GM12878 (cell line): ENCODE results near the gene CD72. TPM values are rescaled to one million over a fixed set of nuclear protein-coding genes. Genes with fewer than 3 reads are reported as not detected.

Experiments
- BHLHE40 ChIP-seq, 2 experiments: fragments of 450-650 bp in 1 of 2; IDR thresholded peaks; 2 replicates each; pipeline ENCODE4 v1.6.1; 2011 to 2017; ENCODE audit warnings: low read depth in 2 of 2, borderline replicate concordance in 1 of 2, improper control_type of control experiment in 1 of 2, low read length in 1 of 2, mild to moderate bottlenecking in 1 of 2
- CBFB ChIP-seq: IDR thresholded peaks from 2 replicates; pipeline ENCODE4 v1.6.1; 2016; ENCODE audit warnings: antibody characterized with exemption, low read depth
- CREM ChIP-seq: IDR thresholded peaks from 2 replicates; pipeline ENCODE4 v1.6.1; 2014; ENCODE audit warnings: antibody characterized with exemption, low read depth
- E4F1 ChIP-seq: fragments of 450-650 bp; IDR thresholded peaks from 2 replicates; pipeline ENCODE4 v1.6.1; 2018; ENCODE audit warnings: borderline replicate concordance, mild to moderate bottlenecking; ENCODE audit not compliant: partially characterized antibody
- ELK1 ChIP-seq: IDR thresholded peaks from 2 replicates; pipeline ENCODE4 v1.6.1; 2012; ENCODE audit warnings: low read depth, low read length, improper control_type of control experiment
- FOS ChIP-seq: IDR thresholded peaks from 3 replicates; pipeline ENCODE4 v1.6.1; 2011; ENCODE audit warnings: borderline replicate concordance; ENCODE audit not compliant: insufficient read length; ENCODE audit errors: extremely low read depth
- FOXK2 ChIP-seq: fragments of 450-650 bp; IDR thresholded peaks from 2 replicates; pipeline ENCODE4 v1.6.1; 2017; ENCODE audit warnings: mild to moderate bottlenecking, moderate library complexity
- GABPA ChIP-seq: IDR thresholded peaks from 2 replicates; pipeline ENCODE4 v1.6.1; 2014; ENCODE audit warnings: antibody characterized with exemption, low read depth, mild to moderate bottlenecking, inconsistent platforms
- HDAC2 ChIP-seq: fragments of 200-600 bp; sonication (generic); IDR thresholded peaks from 2 replicates; pipeline ENCODE4 v1.6.1; 2017
- MEF2B ChIP-seq: fragments of 450-650 bp; IDR thresholded peaks from 2 replicates; pipeline ENCODE4 v1.6.1; 2018; ENCODE audit warnings: mild to moderate bottlenecking, moderate library complexity; ENCODE audit not compliant: partially characterized antibody, poor library complexity, severe bottlenecking
- PAX8 ChIP-seq: fragments of 450-650 bp; IDR thresholded peaks from 2 replicates; pipeline ENCODE4 v1.6.1; 2017; ENCODE audit warnings: mild to moderate bottlenecking, moderate library complexity
- POLR2A ChIP-seq: IDR thresholded peaks from 2 replicates; pipeline ENCODE4 v1.6.1; 2011; ENCODE audit warnings: low read depth, mild to moderate bottlenecking, low read length
- POLR2AphosphoS5 ChIP-seq: IDR thresholded peaks from 2 replicates; pipeline ENCODE4 v1.6.1; 2011; ENCODE audit warnings: mild to moderate bottlenecking, low read length, inconsistent platforms
- POU2F2 ChIP-seq: IDR thresholded peaks from 3 replicates; pipeline ENCODE4 v1.6.1; 2011; ENCODE audit warnings: low read depth, mild to moderate bottlenecking, low read length, borderline replicate concordance
- RELA ChIP-seq: fragments of 450-650 bp; IDR thresholded peaks from 2 replicates; pipeline ENCODE4 v1.8.0; 2014; ENCODE audit warnings: borderline replicate concordance; ENCODE audit not compliant: partially characterized antibody
- REST ChIP-seq: IDR thresholded peaks from 2 replicates; pipeline ENCODE4 v1.6.1; 2012; ENCODE audit warnings: mild to moderate bottlenecking, low read depth, low read length
- SMAD5 ChIP-seq: IDR thresholded peaks from 2 replicates; pipeline ENCODE4 v1.6.1; 2016; ENCODE audit warnings: antibody characterized with exemption, low read depth
- SMC3 ChIP-seq: IDR thresholded peaks from 2 replicates; pipeline ENCODE4 v1.6.1; 2011; ENCODE audit warnings: low read length, improper control_type of control experiment, borderline replicate concordance
- TCF3 ChIP-seq: IDR thresholded peaks from 2 replicates; pipeline ENCODE4 v1.6.1; 2012; ENCODE audit warnings: low read depth, mild to moderate bottlenecking, low read length, borderline replicate concordance; ENCODE audit not compliant: insufficient read depth
- ZBTB4 ChIP-seq: fragments of 450-650 bp; formaldehyde crosslinking; IDR thresholded peaks from 2 replicates; pipeline ENCODE4 v1.4.0; 2022; ENCODE audit warnings: mild to moderate bottlenecking, moderate library complexity
- ZNF24 ChIP-seq: fragments of 450-650 bp; IDR thresholded peaks from 2 replicates; pipeline ENCODE4 v1.6.1; 2017; ENCODE audit warnings: antibody characterized with exemption, mild to moderate bottlenecking
- polyA plus RNA-seq, 11 experiments: library from polyadenylated mRNA; depleted of rRNA in 4 of 11; unstranded in 6 of 11; stranded (reverse) in 5 of 11; fragments of >200 nt; fragmentation: Nextera tagmentation in 4 of 11; fragmentation: Illumina TruSeq in 1 of 11; extraction: Ambion mirVana in 4 of 11; extraction: Trizol in 1 of 11; gene quantifications; 1 replicate in 1 of 11; 2 replicates in 10 of 11; pipeline versions ENCODE4 v1.2.1 to v1.2.3, GENCODE V29; 2011 to 2016; ENCODE audit warnings: inconsistent platforms in 2 of 11, missing spikeins in 2 of 11, low read depth in 1 of 11
- total RNA-seq, 4 experiments: library from RNA; depleted of rRNA in 3 of 4; stranded (reverse); fragments of >200 nt in 3 of 4; fragmentation: Illumina TruSeq in 1 of 4; extraction: Trizol in 1 of 4; gene quantifications; 2 replicates each; pipeline versions ENCODE4 v1.2.1 to v1.2.3, GENCODE V29; 2013 to 2021

The CD72 gene
- total and polyA plus RNA-seq, 10 of the 15 experiments (the other 5 are each of a cell fraction or from before 2014, with no cell fraction given) = 2.1 to 14.2 (median 4.4) TPM

- TF ChIP-seq REST = 0 out of 2 replicates have a peak, but pooled peaks have one; percentile 29
- TF ChIP-seq SMC3 = no peak; the same call in 1 of the 2 replicates
- peak; percentile 69 for TF ChIP-seq CBFB
- TF ChIP-seq MEF2B = peak; percentile 67
- TF ChIP-seq POLR2AphosphoS5 = no peak
- no peak for TF ChIP-seq POLR2A
- no peak for TF ChIP-seq SMAD5
- TF ChIP-seq E4F1 = no peak
- no peak for TF ChIP-seq ELK1
- TF ChIP-seq HDAC2 = no peak
- peak; percentile 97 to 99 for TF ChIP-seq BHLHE40 (IDR thresholded peaks at IDR 0.05; ENCODE audit: borderline replicate concordance in 1 of 2, low read depth in 2 of 2, low read length in 1 of 2)
- peak; percentile 99 for TF ChIP-seq ZNF24
- TF ChIP-seq CREM = peak; percentile 92
- TF ChIP-seq PAX8 = no peak
- peak; percentile 55; the same call in 1 of the 2 replicates for TF ChIP-seq FOXK2
- no peak for TF ChIP-seq POU2F2
- TF ChIP-seq TCF3 = no peak
- no peak for TF ChIP-seq FOS
- TF ChIP-seq RELA = peak; percentile 98
- TF ChIP-seq ZBTB4 (CRISPR knock-in tag) = no peak
- no peak for TF ChIP-seq GABPA
These were observed 39.4 kb upstream of the CD72 start, which contains the start of gene RMRP (continued) for GRCh38 chr9:35657546-35658136.
